ENCODE measurements around the gene GFRA1.

GRCh38 chr10:116168329-116168728, 104.7 kb downstream of the GFRA1 start:
- TF ChIP-seq CTCF (IDR thresholded peaks at IDR 0.05) (no peak), POLR2A (IDR thresholded peaks at IDR 0.05) (no peak), POLR2AphosphoS5 (IDR thresholded peaks at IDR 0.05) (no peak), EP300 (IDR thresholded peaks at IDR 0.05) (no peak)
